HepG2 (cell line): Measurements from ENCODE around the gene ABCA3. TPM values are rescaled to one million over a fixed set of nuclear protein-coding genes. Genes with fewer than 3 reads are reported as not detected.
A peak's percentile ranks its signal among the peaks of the same experiment; 100 is the strongest.

Experiments
- ATAC-seq: fragments of 200-7000 bp; cut with Tn5 transposase; 3 replicates; pipeline ENCODE4 v1.9.1; 2020; ENCODE audit warnings: mild to moderate bottlenecking, moderate library complexity
- BruUV-seq: library from RNA; stranded (reverse); fragments of 400-500 nt; replicated peaks from 2 replicates; lab custom pipeline; 2021; lab: Mats Ljungman, UMichigan
- CTCF ChIA-PET: fragments of 300-600 bp; formaldehyde crosslinking; extraction: SDS; loops from one replicate; lab custom pipeline; 2021; ENCODE audit warnings: low total read pairs, inconsistent platforms, low intra/inter-chr PET ratio; lab: Yijun Ruan, JAX
- POLR2A ChIA-PET: fragments of 350-600 bp; sonication (Branson Sonifier 250); formaldehyde crosslinking; loops from one replicate; lab custom pipeline; 2020; ENCODE audit warnings: antibody characterized with exemption, inconsistent platforms; lab: Yijun Ruan, JAX
- DNase-seq: peaks from one replicate; pipeline ENCODE4 v3.0.0-alpha.2; 2015; ENCODE audit warnings: low spot score
- FAIRE-seq: peaks from 3 replicates; lab custom pipeline; 2011; peaks lifted over from hg19 to GRCh38; lab: Jason Lieb, UNC
- H2AFZ ChIP-seq: one replicate; pipeline ENCODE4 v1.6.1; 2011; ENCODE audit warnings: low read length, inconsistent platforms
- H3K27ac ChIP-seq: fragments of 300-600 bp; 3 replicates; pipeline ENCODE4 v1.8.0; 2011; ENCODE audit warnings: mixed run types, mild to moderate bottlenecking, mixed read lengths, low read length, inconsistent platforms; ENCODE audit not compliant: insufficient read depth; ENCODE audit errors: extremely low read length
- H3K27me3 ChIP-seq, 2 experiments: fragments of 200-600 bp in 1 of 2; 2 replicates in 1 of 2; 3 replicates in 1 of 2; pipeline versions ENCODE4 v1.6.0 to v1.8.0; 2011; ENCODE audit warnings: low read length in 2 of 2, mild to moderate bottlenecking in 2 of 2, moderate library complexity in 2 of 2, inconsistent platforms in 1 of 2; ENCODE audit not compliant: insufficient read depth in 2 of 2, control insufficient read depth in 1 of 2
- H3K36me3 ChIP-seq, 2 experiments: fragments of 200-600 bp in 1 of 2; replicated peaks in 1 of 2; 2 replicates in 1 of 2; 3 replicates in 1 of 2; pipeline versions ENCODE4 v1.5.1 to v1.8.0; 2011; ENCODE audit warnings: low read length in 2 of 2, inconsistent platforms in 1 of 2; ENCODE audit not compliant: insufficient read depth in 2 of 2, control insufficient read depth in 1 of 2
- H3K4me1 ChIP-seq: 2 replicates; pipeline ENCODE4 v1.5.1; 2012; ENCODE audit warnings: low read length, inconsistent platforms; ENCODE audit not compliant: insufficient read depth
- H3K4me2 ChIP-seq: 2 replicates; pipeline ENCODE4 v1.6.0; 2011; ENCODE audit warnings: low read depth, low read length, inconsistent platforms
- H3K4me3 ChIP-seq, 3 experiments: fragments of 200-600 bp in 1 of 3; sonication (generic), shearing (Covaris generic) in 1 of 3; replicated peaks in 1 of 3; 2 replicates each; pipeline ENCODE4 v1.5.1; 2011 to 2016; ENCODE audit warnings: low read length in 3 of 3, inconsistent platforms in 2 of 3, low read depth in 2 of 3, mild to moderate bottlenecking in 2 of 3, control low read depth in 1 of 3, mixed read lengths in 1 of 3; ENCODE audit not compliant: insufficient read depth in 1 of 3
- H3K79me2 ChIP-seq: one replicate; pipeline ENCODE4 v1.6.1; 2011; ENCODE audit warnings: low read length, inconsistent platforms; ENCODE audit not compliant: insufficient read depth
- H3K9ac ChIP-seq: 2 replicates; pipeline ENCODE4 v1.6.0; 2011; ENCODE audit warnings: mild to moderate bottlenecking, low read depth, low read length, inconsistent platforms; ENCODE audit not compliant: insufficient read depth
- H3K9me3 ChIP-seq: 2 replicates; pipeline ENCODE4 v1.5.1; 2012; ENCODE audit warnings: mild to moderate bottlenecking, low read length
- H4K20me1 ChIP-seq: 2 replicates; pipeline ENCODE4 v1.6.0; 2011; ENCODE audit warnings: inconsistent platforms, mild to moderate bottlenecking, low read length, moderate library complexity; ENCODE audit not compliant: insufficient read depth
- NBN ChIP-seq: fragments of 450-650 bp; conservative IDR thresholded peaks from 2 replicates; pipeline ENCODE4 v1.6.1; 2017
- NONO ChIP-seq, 2 experiments: fragments of 450-650 bp in 1 of 2; sonication (generic) in 1 of 2; formaldehyde crosslinking in 1 of 2; IDR thresholded peaks in 1 of 2; conservative IDR thresholded peaks in 1 of 2; 2 replicates each; pipeline versions ENCODE4 v1.6.1 to v1.8.0; 2017 to 2022; ENCODE audit warnings: mild to moderate bottlenecking in 1 of 2, missing genetic modification reagents in 1 of 2, moderate library complexity in 1 of 2
- POLR2A ChIP-seq, 2 experiments: IDR thresholded peaks; 2 replicates each; pipeline ENCODE4 v1.6.1; 2011; ENCODE audit warnings: low read depth in 2 of 2, low read length in 2 of 2, mild to moderate bottlenecking in 1 of 2, moderate library complexity in 1 of 2; ENCODE audit not compliant: insufficient read depth in 1 of 2
- ZEB1 ChIP-seq: IDR thresholded peaks from 2 replicates; pipeline ENCODE4 v1.6.1; 2012; ENCODE audit warnings: mild to moderate bottlenecking, low read depth, inconsistent platforms; ENCODE audit not compliant: insufficient replicate concordance
- ZNF577 ChIP-seq: sonication (generic); formaldehyde crosslinking; IDR thresholded peaks from 2 replicates; pipeline ENCODE4 v1.4.0; 2020; ENCODE audit warnings: mild to moderate bottlenecking, low read depth, missing genetic modification reagents, borderline replicate concordance
- ZNF773 ChIP-seq: sonication (generic); formaldehyde crosslinking; IDR thresholded peaks from 2 replicates; pipeline ENCODE4 v1.4.0; 2020; ENCODE audit warnings: missing genetic modification reagents, borderline replicate concordance
- ZNF777 ChIP-seq: sonication (generic); formaldehyde crosslinking; IDR thresholded peaks from 2 replicates; pipeline ENCODE4 v1.4.0; 2020; ENCODE audit warnings: missing genetic modification reagents
- WGBS: methylation state at CpG from one replicate; pipeline ENCODE4 v1.1.6; 2017; ENCODE audit warnings: low lambda C conversion rate; 5-methylcytosine and 5-hydroxymethylcytosine counted together
- in situ Hi-C: cut with HindIII; loops from 2 replicates; pipeline ENCODE4 v1.10.0; 2017; ENCODE audit warnings: low pct_unique_long_range_greater_than_20kb; ENCODE audit not compliant: extremely low pct_ligation_motif_present
- intact Hi-C: fragments of 100-400 bp; cut with micrococcal nuclease; formaldehyde crosslinking; loops from one replicate; pipeline ENCODE4 v1.10.0; 2022; ENCODE audit not compliant: unreplicated experiment
- polyA plus RNA-seq, 8 experiments: library from polyadenylated mRNA; depleted of rRNA in 3 of 8; stranded (reverse) in 7 of 8; unstranded in 1 of 8; fragments of >200 nt; fragmentation: Illumina TruSeq in 4 of 8; extraction: Trizol in 4 of 8; gene quantifications; 2 replicates each; pipeline versions ENCODE4 v1.2.1 to v1.2.3, GENCODE V29; 2011 to 2016; ENCODE audit warnings: low read depth in 4 of 8, missing spikeins in 1 of 8, mixed read lengths in 1 of 8; ENCODE audit not compliant: insufficient read depth in 1 of 8
- total RNA-seq, 5 experiments: library from RNA; depleted of rRNA; stranded (reverse); fragments of >200 nt; fragmentation: Illumina TruSeq; extraction: Trizol; gene quantifications; 2 replicates each; pipeline ENCODE4 v1.2.3, GENCODE V29; 2016; ENCODE audit warnings: low read depth in 1 of 5
- TF ChIP-seq, protein P1 (sequence below): sonication (generic); formaldehyde crosslinking; IDR thresholded peaks from 2 replicates; pipeline ENCODE4 v1.8.1; 2023; ENCODE audit warnings: mild to moderate bottlenecking, missing genetic modification reagents

ABCA3 gene
- total and polyA plus RNA-seq, 2 of the 13 experiments (the other 11 are each of a cell fraction or from before 2014, with no cell fraction given), result 0.60 to 1.5 TPM

DNA sequence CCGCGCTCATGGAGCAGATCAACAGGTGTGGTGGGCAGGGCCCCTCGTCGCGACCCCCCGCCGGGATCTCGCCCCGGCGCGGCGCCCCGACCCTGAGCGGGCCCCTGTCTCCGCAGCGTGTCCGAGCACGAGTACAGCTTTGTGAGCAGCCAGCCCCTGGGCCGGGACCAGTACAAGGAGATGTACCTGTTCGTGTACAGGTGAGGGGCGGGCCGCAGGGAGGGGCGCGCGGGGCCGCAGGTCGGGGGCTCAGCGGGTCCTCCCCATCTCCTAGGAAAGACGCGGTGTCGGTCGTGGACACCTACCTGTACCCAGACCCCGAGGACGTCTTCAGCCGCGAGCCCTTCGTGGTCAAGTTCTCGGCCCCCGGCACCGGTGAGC, 103.4 kb downstream of the ABCA3 start:
- intact Hi-C loops, result no loop called here
- peaks cover 6 to 13% of the 10 kb centered on the region in 2 experiments; a peak in 4 of 5 replicates for H3K36me3 ChIP-seq
- no peak; the same call in 2 of the 3 replicates for ATAC-seq
- H3K27ac ChIP-seq, result no peak overlapping the region
- H3K4me2 ChIP-seq, result peak overlapping the region; percentile 53
- H3K27me3 ChIP-seq, result no peaks in the 10 kb centered on the region
- no peak for DNase-seq
- H3K79me2 ChIP-seq, result no peaks in the 10 kb centered on the region
- no peak overlapping the region for H3K9ac ChIP-seq
- no peak overlapping the region for H2AFZ ChIP-seq
- BruUV-seq, result no TSS peak
- WGBS, result 53% methylated on average over 8 of the region's 40 CpGs
- ChIA-PET CTCF (no interaction called here), POLR2A (interaction anchor here (1.0 kb wide), 1 partner anchor 11 kb away, joined by 3 read pairs; no protein-coding TSS in a partner anchor)
- H3K4me1 ChIP-seq, result peaks cover 31% of the 10 kb centered on the region
- TF ChIP-seq ZEB1 (peak; percentile 28), POLR2A (IDR thresholded peaks at IDR 0.05; ENCODE audit: insufficient read depth in 1 of 2, low read depth in 2 of 2, low read length in 2 of 2) (0 out of 4 replicates have a peak, but pooled peaks of 1 of the 2 experiments have one; percentile 27), ZNF577 (CRISPR knock-in tag) (no peak), ZNF773 (CRISPR knock-in tag) (0 out of 2 replicates have a peak, but pooled peaks have one; percentile 17), ZNF777 (CRISPR knock-in tag) (0 out of 2 replicates have a peak, but pooled peaks have one; percentile 6), NBN (no peak), NONO (IDR thresholded peaks at IDR 0.05) (no peak), NONO (CRISPR knock-in tag; conservative IDR thresholded peaks at IDR 0.05) (0 out of 2 replicates have a peak, but pooled peaks have one; percentile 3)
- TF ChIP-seq, protein P1, sequence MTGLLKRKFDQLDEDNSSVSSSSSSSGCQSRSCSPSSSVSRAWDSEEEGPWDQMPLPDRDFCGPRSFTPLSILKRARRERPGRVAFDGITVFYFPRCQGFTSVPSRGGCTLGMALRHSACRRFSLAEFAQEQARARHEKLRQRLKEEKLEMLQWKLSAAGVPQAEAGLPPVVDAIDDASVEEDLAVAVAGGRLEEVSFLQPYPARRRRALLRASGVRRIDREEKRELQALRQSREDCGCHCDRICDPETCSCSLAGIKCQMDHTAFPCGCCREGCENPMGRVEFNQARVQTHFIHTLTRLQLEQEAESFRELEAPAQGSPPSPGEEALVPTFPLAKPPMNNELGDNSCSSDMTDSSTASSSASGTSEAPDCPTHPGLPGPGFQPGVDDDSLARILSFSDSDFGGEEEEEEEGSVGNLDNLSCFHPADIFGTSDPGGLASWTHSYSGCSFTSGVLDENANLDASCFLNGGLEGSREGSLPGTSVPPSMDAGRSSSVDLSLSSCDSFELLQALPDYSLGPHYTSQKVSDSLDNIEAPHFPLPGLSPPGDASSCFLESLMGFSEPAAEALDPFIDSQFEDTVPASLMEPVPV (CRISPR knock-in tag), result no peak
- peak overlapping the region in 2 of 3 experiments; percentile 28 to 55; a peak in 3 of 6 replicates for H3K4me3 ChIP-seq
- H4K20me1 ChIP-seq, result 0 out of 2 replicates have a peak, but pooled peaks cover 2% of the 10 kb centered on the region
- H3K9me3 ChIP-seq, result no peaks in the 10 kb centered on the region
- FAIRE-seq, result no peak
- in situ Hi-C loops, result no loop called here
